ENCODE results near the gene SLC26A1.

DNA sequence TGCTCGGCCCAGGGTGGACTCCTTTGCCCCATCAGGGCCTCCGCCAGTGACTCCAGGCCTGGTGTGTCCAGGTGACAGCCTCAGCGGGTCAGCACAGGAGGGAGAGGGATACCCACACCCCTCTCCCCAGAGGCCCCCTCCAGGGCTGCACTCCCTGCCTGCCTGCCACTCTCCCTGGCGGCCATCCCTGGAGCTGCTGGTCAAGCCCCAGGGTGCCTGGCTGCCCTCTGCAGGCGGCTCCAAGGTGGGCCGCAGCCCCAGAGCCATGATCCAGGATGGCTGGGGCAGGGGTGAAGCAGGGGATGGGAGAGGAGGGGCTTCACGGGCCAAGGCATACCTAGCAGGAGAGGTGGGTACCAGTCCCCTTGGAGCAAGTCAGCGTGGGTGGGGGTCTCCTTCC, 22.0 kb upstream of the SLC26A1 start:
- TF ChIP-seq CTCF (IDR thresholded peaks at IDR 0.05 in 4 of 5, conservative IDR thresholded peaks at IDR 0.05 in 1 of 5) = no peak
- no peak for TF ChIP-seq POLR2A (IDR thresholded peaks at IDR 0.05)

Measured in gastrocnemius medialis (tissue), 4 donors.